Ishikawa (cell line): ENCODE results near the gene ZNF680.

Experiments used
- CEBPB ChIP-seq: IDR thresholded peaks from 2 replicates; pipeline ENCODE4 v1.6.1; 2012
- CREB1 ChIP-seq: IDR thresholded peaks from 2 replicates; pipeline ENCODE4 v1.6.1; 2012; ENCODE audit warnings: low read depth
- EGR1 ChIP-seq: IDR thresholded peaks from 2 replicates; pipeline ENCODE4 v1.6.1; 2012
- EP300 ChIP-seq: IDR thresholded peaks from 2 replicates; pipeline ENCODE4 v1.6.1; 2012; ENCODE audit warnings: borderline replicate concordance
- FOXM1 ChIP-seq: IDR thresholded peaks from 2 replicates; pipeline ENCODE4 v1.6.1; 2012; ENCODE audit warnings: low read depth, borderline replicate concordance
- NFIC ChIP-seq: IDR thresholded peaks from 2 replicates; pipeline ENCODE4 v1.6.1; 2012
- RAD21 ChIP-seq: IDR thresholded peaks from 2 replicates; pipeline ENCODE4 v1.6.1; 2012; ENCODE audit warnings: low read depth
- TAF1 ChIP-seq: IDR thresholded peaks from 2 replicates; pipeline ENCODE4 v1.6.1; 2012; ENCODE audit warnings: low read depth, mild to moderate bottlenecking
- TCF12 ChIP-seq: IDR thresholded peaks from 2 replicates; pipeline ENCODE4 v1.6.1; 2012; ENCODE audit warnings: low read depth
- TEAD4 ChIP-seq: IDR thresholded peaks from 2 replicates; pipeline ENCODE4 v1.6.1; 2012
- YY1 ChIP-seq: IDR thresholded peaks from 2 replicates; pipeline ENCODE4 v1.6.1; 2012; ENCODE audit warnings: low read depth
- ZBTB7A ChIP-seq: IDR thresholded peaks from 2 replicates; pipeline ENCODE4 v1.6.1; 2012; ENCODE audit warnings: low read depth
- TF ChIP-seq, protein P1 (sequence below): IDR thresholded peaks from 2 replicates; pipeline ENCODE4 v1.6.1; 2012; ENCODE audit warnings: low read depth, mild to moderate bottlenecking
- TF ChIP-seq, protein P2 (sequence below): IDR thresholded peaks from 2 replicates; pipeline ENCODE4 v1.6.1; 2012
- TF ChIP-seq, protein P3 (sequence below): IDR thresholded peaks from 2 replicates; pipeline ENCODE4 v1.6.1; 2012

ZNF680 gene

DNA sequence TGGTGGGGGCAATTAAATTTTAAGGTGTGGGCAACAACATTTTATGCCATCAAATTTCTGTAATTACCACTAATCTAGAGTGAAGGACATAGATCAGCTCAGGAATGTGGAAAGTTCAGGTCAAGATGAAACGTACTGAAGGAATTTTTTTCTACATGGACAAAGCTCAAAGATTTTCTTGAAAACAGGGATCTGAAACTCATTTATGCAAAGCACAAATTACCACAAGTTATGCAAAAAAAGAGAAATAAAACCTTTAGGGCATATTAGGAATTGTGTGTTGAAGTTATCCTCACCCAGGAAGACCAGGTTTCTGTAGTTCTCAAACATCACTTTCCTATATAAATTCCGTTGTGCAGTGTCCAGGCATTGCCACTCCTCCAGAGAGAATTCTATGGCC is 18.9 kb downstream of the ZNF680 start:
- no peak for TF ChIP-seq EP300
- TF ChIP-seq CREB1, result no peak
- no peak for TF ChIP-seq TAF1
- TF ChIP-seq RAD21, result no peak
- TF ChIP-seq TCF12, result no peak
- TF ChIP-seq YY1, result no peak
- no peak for TF ChIP-seq CEBPB
- TF ChIP-seq, protein P1, sequence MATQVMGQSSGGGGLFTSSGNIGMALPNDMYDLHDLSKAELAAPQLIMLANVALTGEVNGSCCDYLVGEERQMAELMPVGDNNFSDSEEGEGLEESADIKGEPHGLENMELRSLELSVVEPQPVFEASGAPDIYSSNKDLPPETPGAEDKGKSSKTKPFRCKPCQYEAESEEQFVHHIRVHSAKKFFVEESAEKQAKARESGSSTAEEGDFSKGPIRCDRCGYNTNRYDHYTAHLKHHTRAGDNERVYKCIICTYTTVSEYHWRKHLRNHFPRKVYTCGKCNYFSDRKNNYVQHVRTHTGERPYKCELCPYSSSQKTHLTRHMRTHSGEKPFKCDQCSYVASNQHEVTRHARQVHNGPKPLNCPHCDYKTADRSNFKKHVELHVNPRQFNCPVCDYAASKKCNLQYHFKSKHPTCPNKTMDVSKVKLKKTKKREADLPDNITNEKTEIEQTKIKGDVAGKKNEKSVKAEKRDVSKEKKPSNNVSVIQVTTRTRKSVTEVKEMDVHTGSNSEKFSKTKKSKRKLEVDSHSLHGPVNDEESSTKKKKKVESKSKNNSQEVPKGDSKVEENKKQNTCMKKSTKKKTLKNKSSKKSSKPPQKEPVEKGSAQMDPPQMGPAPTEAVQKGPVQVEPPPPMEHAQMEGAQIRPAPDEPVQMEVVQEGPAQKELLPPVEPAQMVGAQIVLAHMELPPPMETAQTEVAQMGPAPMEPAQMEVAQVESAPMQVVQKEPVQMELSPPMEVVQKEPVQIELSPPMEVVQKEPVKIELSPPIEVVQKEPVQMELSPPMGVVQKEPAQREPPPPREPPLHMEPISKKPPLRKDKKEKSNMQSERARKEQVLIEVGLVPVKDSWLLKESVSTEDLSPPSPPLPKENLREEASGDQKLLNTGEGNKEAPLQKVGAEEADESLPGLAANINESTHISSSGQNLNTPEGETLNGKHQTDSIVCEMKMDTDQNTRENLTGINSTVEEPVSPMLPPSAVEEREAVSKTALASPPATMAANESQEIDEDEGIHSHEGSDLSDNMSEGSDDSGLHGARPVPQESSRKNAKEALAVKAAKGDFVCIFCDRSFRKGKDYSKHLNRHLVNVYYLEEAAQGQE, result no peak
- no peak for TF ChIP-seq EGR1
- TF ChIP-seq NFIC, result no peak
- TF ChIP-seq, protein P2, sequence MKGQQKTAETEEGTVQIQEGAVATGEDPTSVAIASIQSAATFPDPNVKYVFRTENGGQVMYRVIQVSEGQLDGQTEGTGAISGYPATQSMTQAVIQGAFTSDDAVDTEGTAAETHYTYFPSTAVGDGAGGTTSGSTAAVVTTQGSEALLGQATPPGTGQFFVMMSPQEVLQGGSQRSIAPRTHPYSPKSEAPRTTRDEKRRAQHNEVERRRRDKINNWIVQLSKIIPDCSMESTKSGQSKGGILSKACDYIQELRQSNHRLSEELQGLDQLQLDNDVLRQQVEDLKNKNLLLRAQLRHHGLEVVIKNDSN, result no peak
- no peak for TF ChIP-seq FOXM1
- TF ChIP-seq, protein P3, sequence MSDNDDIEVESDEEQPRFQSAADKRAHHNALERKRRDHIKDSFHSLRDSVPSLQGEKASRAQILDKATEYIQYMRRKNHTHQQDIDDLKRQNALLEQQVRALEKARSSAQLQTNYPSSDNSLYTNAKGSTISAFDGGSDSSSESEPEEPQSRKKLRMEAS, result no peak
- no peak for TF ChIP-seq ZBTB7A
- TF ChIP-seq TEAD4, result no peak

DNA sequence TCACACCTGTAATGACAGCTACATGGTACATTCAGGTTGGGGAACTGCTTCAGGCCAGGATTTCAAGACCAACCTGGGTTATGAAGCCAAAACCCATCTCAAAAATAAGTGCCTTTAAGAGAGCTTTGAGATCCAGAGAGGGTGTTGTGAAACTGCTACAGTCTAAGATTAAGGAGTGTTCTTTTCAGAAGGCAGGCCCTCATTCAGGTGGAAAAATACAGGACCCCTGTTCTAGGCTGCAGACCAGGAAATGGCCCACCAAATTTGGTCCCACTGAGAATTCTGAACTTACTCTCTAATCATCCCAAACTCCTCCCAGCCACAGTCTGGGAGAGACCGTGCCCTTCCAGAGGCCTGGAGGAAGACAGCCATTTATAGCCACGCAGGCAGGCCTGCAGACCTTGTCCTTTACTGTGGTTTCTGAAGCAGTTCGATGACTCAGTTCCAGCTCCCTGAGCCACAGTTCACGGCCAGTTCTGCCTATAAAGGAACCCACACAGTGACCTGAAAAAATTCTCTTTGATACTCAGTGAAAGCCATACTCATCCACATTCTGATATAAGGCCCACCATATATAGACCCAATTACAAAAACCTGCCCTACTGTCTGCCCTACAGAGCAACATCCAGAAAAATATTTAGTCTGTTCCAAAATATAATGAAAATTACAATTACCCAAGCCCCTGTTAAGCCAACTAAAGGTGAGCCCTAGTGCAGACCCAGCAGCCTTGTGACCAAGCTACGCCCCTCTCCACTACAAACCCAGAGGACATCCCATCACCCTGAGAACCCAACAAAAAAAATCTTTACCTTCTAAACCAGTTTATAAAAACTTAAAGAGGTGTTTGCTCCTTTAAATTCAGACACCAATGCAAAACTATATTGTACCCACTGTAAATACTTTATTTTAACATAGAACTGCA is 21.2 kb downstream of the ZNF680 start:
- no peak for TF ChIP-seq EGR1
- TF ChIP-seq FOXM1, result no peak
- TF ChIP-seq TCF12, result no peak
- TF ChIP-seq, protein P3, result no peak
- TF ChIP-seq ZBTB7A, result no peak
- TF ChIP-seq, protein P2, result no peak
- no peak for TF ChIP-seq EP300
- no peak for TF ChIP-seq NFIC
- TF ChIP-seq, protein P1, result no peak
- TF ChIP-seq TEAD4, result no peak

DNA sequence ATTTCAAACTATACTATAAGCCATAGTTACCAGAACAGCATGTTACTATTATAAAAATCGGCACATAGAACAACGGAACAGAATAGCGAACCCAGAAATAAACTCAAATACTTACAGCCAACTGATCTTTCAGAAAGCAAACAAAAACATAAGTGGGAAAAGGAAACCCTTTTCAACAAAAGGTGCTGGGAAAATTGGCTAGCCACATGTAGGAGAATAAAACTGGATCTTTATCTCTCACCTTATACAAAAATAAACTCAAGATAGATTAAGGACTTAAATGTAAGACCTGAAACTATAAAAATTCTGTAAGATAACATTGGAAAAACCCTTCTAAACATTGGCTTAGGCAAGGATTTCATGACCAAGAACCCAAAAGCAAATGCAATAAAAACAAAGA is 29.1 kb downstream of the ZNF680 start:
- TF ChIP-seq RAD21 (no peak), TCF12 (no peak)
- TF ChIP-seq, protein P1, result no peak

DNA sequence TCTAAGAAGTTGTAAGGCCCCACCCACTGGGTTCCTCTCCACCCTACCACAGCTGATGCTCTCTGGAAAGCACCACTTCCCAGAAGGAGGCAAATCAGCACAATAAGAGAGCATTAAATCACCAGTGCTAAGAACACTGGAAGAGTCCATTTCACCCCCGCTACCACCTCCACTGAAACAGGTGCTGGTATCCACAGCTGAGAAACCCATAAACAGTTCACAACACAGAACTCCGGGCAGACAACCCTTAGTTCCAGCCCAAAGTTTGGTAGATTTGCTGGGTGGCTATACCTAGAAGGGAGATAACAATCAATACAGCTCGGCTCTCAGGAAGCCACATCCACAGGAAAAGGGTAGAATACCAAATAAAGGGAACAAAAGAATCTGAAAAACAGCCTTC is 34.1 kb downstream of the ZNF680 start:
- no peak for TF ChIP-seq TCF12
- TF ChIP-seq, protein P2, result no peak
- no peak for TF ChIP-seq CEBPB
- TF ChIP-seq TAF1, result no peak
- TF ChIP-seq CREB1, result no peak
- TF ChIP-seq ZBTB7A, result no peak
- TF ChIP-seq, protein P1, result no peak
- TF ChIP-seq, protein P3, result no peak
- no peak for TF ChIP-seq RAD21
- TF ChIP-seq NFIC, result no peak
- TF ChIP-seq TEAD4, result no peak
- no peak for TF ChIP-seq FOXM1
- no peak for TF ChIP-seq YY1
- TF ChIP-seq EGR1, result no peak
- no peak for TF ChIP-seq EP300
